ENCODE data around the gene CDYL.

The CDYL gene

DNA sequence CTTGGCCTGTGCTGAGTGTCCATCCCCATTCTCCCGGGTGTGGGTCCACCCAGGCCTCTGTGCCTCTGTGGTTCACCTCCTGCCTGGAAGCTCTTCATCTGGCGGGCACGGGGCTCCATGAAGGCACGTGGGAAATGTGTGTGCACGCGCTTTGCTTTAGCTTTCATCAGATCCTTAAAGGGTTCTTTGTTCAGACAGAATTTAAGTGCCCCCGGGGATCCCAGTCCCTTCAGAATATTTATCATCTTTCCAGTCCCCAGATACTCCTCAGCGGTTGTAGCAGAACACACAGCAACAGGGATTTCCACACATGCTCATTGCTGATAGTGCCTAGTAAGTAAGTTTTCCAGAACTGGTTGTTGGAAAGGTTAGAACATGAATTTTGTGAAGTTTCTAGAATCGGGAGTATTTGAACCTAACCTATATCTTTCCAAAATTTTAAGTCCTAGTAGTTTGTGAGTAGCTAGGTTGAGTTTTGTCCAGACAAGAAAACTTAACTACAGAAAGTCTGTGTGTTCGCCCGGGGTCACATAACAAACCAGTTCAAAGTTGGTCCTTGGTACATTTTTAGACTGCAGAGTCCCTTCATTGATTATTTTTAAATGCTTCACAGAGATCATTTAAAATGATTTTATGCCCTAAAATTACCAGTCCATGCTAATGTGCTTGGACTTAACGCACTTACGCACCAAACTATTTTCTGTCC is 159.9 kb downstream of the CDYL start:
- Mint-ChIP-seq H3K4me3 (no peak overlapping the region), H3K36me3 (peaks cover 2% of the 10 kb centered on the region), H3K27me3 (no peaks in the 10 kb centered on the region), H3K9me3 (no peaks in the 10 kb centered on the region), H3K27ac (no peak overlapping the region), H3K4me1 (peaks cover 30% of the 10 kb centered on the region)
- no peak for DNase-seq
- CTCF ChIA-PET, result interaction anchor here (0.7 kb wide), 1 partner anchor 77 kb away, joined by 3 read pairs; no protein-coding TSS in a partner anchor

DNA sequence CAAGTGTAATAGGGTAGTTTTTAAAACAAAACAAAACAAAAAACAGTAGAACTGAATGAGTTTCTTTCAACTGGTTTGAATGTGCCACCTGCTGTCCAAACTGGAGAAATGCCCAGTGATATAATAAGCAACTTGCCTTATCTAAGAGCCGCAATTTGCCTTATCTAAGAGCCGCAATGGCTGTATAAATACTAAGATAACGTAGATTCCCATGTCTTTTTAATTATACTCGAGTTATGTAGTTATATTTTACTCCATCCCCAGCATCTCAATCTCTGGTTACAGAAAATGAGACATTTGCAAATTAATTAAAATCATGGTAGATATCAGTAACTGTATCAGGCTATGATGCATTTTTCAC is 160.5 kb downstream of the CDYL start:
- no peak for DNase-seq
- Mint-ChIP-seq H3K4me1 (peaks cover 30% of the 10 kb centered on the region), H3K27me3 (no peaks in the 10 kb centered on the region), H3K9me3 (no peaks in the 10 kb centered on the region), H3K27ac (no peak overlapping the region), H3K4me3 (no peak overlapping the region), H3K36me3 (peaks cover 2% of the 10 kb centered on the region)
- CTCF ChIA-PET, result no interaction called here

DNA sequence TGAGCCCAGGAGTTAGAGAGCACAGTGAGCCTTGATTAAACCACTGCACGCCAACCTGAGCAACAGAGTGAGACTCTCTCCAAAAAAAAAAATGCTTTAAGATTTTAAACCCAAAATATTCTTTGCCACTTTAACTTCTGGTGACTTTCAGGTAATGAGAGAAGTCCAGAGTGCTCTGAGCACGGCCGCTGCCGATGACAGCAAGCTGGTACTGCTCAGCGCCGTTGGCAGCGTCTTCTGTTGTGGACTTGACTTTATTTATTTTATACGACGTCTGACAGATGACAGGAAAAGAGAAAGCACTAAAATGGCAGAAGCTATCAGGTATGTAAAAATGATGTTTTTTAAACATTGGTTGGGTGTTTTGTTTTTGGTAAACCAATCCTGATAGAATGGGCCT is 161.2 kb downstream of the CDYL start:
- no peak overlapping the region for H3K4me3 Mint-ChIP-seq
- no peak for DNase-seq
- CTCF ChIA-PET, result no interaction called here
- H3K27ac Mint-ChIP-seq, result no peak overlapping the region
- no peaks in the 10 kb centered on the region for H3K9me3 Mint-ChIP-seq
- peaks cover 37% of the 10 kb centered on the region for H3K4me1 Mint-ChIP-seq
- H3K27me3 Mint-ChIP-seq, result no peaks in the 10 kb centered on the region
- peaks cover 2% of the 10 kb centered on the region for H3K36me3 Mint-ChIP-seq

DNA sequence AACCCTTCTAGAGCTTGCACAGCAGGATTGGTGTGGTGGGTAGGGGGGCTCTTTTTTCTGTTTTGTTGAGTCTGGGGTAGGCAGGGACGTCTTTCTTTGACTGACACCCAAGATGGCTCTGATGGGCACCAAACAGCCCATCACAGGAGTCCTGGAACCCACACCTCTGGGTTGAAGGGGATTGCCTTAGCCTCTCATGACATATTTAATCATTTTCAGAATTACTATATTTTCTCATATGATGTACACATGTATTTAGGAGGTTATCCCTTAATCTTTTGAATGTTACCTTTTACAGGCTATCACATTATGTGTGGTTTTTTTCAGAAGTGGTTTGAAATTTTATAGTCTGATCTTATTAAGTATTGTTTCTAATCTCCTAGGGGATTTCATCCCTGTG is 163.0 kb downstream of the CDYL start:
- Mint-ChIP-seq H3K9me3 (no peaks in the 10 kb centered on the region), H3K27me3 (no peaks in the 10 kb centered on the region), H3K27ac (peak overlapping the region; percentile 31), H3K4me3 (no peak overlapping the region), H3K4me1 (peaks cover 44% of the 10 kb centered on the region), H3K36me3 (peaks cover 2% of the 10 kb centered on the region)
- CTCF ChIA-PET, result no interaction called here
- DNase-seq, result no peak

DNA sequence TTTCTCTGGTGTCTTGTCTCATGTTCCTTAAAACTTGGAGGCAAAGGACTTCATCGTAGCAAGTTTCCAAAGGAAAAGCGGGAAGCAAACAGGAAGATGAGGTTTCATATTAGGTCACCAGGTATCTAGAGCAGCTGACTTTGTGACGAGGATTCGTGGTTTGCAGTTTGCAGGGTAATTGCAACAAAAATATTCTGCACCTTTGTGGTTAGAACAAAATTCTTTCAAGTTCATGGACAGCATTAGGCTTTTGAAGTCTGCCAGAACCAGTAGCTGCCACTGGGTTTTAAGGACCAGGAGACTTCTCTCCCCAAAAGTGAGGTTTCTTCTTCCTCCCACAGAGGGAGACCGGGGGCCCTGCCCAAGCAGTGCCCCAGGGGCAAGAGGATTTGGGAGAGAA is 164.2 kb downstream of the CDYL start:
- Mint-ChIP-seq H3K27me3 (no peaks in the 10 kb centered on the region), H3K4me3 (no peak overlapping the region), H3K36me3 (peaks cover 2% of the 10 kb centered on the region), H3K9me3 (no peaks in the 10 kb centered on the region), H3K4me1 (peaks cover 38% of the 10 kb centered on the region), H3K27ac (no peak overlapping the region)
- CTCF ChIA-PET, result no interaction called here
- no peak for DNase-seq

DNA sequence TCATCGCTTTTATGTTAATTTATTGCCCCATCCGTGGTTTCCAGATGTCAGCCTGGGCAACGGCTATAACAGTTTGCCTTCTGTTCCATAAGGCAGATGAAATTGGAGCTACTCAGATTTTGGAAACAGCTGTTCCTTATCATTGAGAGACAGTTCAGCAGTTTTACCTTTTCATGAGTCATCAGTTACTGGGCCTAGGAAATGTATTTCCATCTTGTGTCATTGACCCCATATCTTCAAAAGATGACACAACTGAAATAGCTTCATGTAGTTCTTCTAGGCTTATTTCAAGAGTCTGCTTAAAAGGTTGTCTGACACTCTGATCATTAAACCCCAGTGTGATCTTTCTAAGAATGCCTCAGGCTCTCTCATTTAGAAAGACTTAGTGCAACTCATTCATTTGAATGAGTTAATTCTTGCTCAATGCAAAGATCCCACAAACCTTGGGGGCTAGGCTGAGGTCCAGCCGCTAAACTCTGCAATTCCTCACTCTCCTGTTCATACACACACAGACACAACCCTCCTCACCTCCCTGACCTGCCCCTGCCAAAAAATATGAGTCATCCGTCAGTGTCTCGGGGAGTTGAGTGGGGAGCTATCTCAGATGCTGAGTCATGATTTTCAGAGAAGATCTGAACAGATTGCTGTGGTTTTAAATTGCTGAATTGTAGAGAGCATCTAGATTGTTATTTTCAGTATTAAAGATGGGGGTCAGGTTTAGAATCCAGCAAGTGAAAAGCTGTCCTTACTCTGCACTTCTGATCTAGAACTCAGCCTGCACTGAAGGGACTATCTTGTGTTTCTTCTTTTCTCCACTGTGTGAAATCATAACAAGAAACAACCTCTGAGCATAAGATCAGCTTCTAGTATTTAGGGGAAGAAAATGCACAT is 165.8 kb downstream of the CDYL start:
- no peaks in the 10 kb centered on the region for H3K9me3 Mint-ChIP-seq
- H3K4me3 Mint-ChIP-seq, result no peak overlapping the region
- peaks cover 28% of the 10 kb centered on the region for H3K4me1 Mint-ChIP-seq
- DNase-seq, result no peak
- no peaks in the 10 kb centered on the region for H3K27me3 Mint-ChIP-seq
- H3K36me3 Mint-ChIP-seq, result peaks cover 2% of the 10 kb centered on the region
- no peak overlapping the region for H3K27ac Mint-ChIP-seq
- CTCF ChIA-PET, result interaction anchor here (1.6 kb wide), 1 partner anchor 21 kb away, joined by 3 read pairs; no protein-coding TSS in a partner anchor

DNA sequence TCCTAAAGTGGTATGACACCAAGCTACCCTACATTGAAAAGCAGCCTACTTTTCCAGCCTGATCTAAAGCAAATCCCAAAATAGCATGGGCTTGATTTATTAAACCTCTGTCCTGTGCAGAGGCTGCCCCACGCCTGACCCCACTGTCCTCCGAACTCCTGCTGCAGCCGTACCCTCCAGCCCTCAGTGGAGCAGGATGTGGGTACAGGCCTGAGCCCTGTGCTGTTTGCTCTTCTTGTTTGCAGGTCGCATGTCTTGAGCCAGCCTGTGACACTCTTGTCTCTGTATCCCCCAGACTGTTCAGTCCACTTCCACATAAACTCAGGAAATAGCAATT is 166.4 kb downstream of the CDYL start:
- Mint-ChIP-seq H3K4me3 (no peak overlapping the region), H3K36me3 (peaks cover under 1% of the 10 kb centered on the region)
- CTCF ChIA-PET, result interaction anchor here (1.6 kb wide), 1 partner anchor 21 kb away, joined by 3 read pairs; no protein-coding TSS in a partner anchor

DNA sequence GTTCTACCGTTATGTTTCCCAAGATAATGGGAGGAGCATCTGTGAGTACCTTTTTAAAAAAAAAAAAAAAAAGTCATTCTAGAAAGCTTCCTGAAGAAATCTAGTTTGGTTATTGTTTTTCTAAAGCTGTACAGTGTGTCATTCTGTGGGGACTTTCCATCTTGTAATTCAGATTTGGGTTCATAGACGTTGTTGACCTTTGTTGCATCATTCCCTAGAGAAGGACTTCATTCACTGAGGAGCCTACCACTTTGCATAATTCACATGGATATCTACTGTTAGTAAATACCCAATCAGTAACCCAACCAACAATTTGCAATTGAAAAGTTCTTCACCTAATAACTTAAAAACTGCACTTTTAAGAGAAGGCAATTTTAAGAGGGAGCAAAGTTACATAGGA is 167.5 kb downstream of the CDYL start:
- Mint-ChIP-seq H3K4me1 (peaks cover 28% of the 10 kb centered on the region), H3K36me3 (no peaks in the 10 kb centered on the region), H3K27ac (no peak overlapping the region), H3K27me3 (no peaks in the 10 kb centered on the region), H3K4me3 (no peak overlapping the region), H3K9me3 (no peaks in the 10 kb centered on the region)
- DNase-seq, result no peak
- CTCF ChIA-PET, result no interaction called here

More for the DNA sequence above, 166.4 kb downstream of the CDYL start:
- no peak for DNase-seq
- Mint-ChIP-seq H3K9me3 (no peaks in the 10 kb centered on the region), H3K4me1 (peaks cover 28% of the 10 kb centered on the region), H3K27ac (peak overlapping the region; percentile 50), H3K27me3 (no peaks in the 10 kb centered on the region)

DNA sequence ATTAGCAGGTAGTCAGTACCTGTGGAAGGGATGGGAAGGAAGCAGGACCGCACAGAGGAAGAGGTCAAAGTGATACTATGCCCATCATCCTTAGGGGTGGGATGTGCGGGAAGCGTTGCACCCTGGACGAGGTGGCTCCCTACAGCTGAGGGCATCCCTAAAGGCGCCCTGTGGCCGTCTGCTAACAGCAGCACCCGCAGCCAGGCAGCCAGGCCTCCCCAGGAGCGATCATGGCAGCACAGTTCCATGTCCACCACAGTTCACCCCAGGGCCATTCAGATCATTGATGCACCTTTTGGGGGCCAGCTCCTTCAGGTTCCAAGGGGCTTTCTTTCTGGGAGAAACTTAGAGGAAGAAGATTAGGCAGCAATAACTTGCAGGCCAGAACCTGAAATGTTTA is 168.1 kb downstream of the CDYL start:
- Mint-ChIP-seq H3K4me3 (no peak overlapping the region), H3K4me1 (peaks cover 28% of the 10 kb centered on the region), H3K27ac (no peak overlapping the region), H3K36me3 (no peaks in the 10 kb centered on the region), H3K9me3 (no peaks in the 10 kb centered on the region), H3K27me3 (no peaks in the 10 kb centered on the region)
- CTCF ChIA-PET, result interaction anchor here (0.9 kb wide), 1 partner anchor 13 kb away, joined by 3 read pairs; no protein-coding TSS in a partner anchor
- no peak for DNase-seq

DNA sequence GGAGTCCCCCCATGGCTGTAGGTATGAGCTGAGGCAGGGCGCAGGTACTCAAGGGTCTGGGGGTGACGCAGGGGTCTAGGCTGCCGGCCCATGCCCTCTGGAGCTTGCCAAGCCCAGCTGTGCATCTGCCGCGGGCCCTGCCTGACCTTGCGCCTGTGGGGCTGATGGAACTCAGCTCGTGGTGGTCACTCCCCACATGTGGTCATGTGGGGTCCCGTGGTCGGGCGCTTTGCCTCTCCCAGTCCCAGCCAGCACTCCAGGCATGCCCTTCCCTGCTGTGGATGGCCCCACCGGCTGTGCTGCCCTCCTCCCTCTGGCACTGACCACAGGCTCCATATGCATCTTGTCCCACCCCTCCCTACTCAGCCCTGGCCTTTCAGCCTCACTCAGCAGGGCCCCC is 170.3 kb downstream of the CDYL start:
- H3K4me3 Mint-ChIP-seq, result no peak overlapping the region

DNA sequence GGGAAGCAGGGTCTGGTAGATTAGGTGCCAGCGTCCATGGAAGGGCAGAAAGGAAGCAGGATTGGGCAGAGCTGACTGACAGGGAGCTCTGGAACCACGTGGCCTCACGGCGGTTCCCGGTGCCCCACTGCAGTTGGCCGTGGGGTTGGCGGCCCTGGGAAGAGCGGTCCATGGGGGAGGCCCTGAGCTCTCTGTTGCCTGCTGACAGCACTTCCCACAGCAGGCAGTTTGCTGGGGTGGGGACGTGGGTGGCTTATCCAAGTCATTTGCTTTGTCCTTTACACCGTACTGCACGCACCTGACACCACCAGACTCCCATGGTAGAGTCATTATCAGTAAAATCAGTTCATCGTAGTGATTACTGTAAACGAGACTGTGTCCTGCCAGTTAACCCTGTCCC is 171.5 kb downstream of the CDYL start:
- Mint-ChIP-seq H3K27ac (no peak overlapping the region), H3K4me1 (peaks cover 3% of the 10 kb centered on the region), H3K4me3 (no peak overlapping the region), H3K9me3 (no peaks in the 10 kb centered on the region), H3K36me3 (peaks cover 4% of the 10 kb centered on the region), H3K27me3 (no peaks in the 10 kb centered on the region)
- DNase-seq, result no peak
- CTCF ChIA-PET, result no interaction called here

More for the DNA sequence above, 170.3 kb downstream of the CDYL start:
- H3K4me1 Mint-ChIP-seq, result peaks cover 14% of the 10 kb centered on the region
- H3K27ac Mint-ChIP-seq, result no peak overlapping the region
- peaks cover 1% of the 10 kb centered on the region for H3K36me3 Mint-ChIP-seq
- H3K9me3 Mint-ChIP-seq, result no peaks in the 10 kb centered on the region
- CTCF ChIA-PET, result no interaction called here
- H3K27me3 Mint-ChIP-seq, result no peaks in the 10 kb centered on the region
- no peak for DNase-seq

DNA sequence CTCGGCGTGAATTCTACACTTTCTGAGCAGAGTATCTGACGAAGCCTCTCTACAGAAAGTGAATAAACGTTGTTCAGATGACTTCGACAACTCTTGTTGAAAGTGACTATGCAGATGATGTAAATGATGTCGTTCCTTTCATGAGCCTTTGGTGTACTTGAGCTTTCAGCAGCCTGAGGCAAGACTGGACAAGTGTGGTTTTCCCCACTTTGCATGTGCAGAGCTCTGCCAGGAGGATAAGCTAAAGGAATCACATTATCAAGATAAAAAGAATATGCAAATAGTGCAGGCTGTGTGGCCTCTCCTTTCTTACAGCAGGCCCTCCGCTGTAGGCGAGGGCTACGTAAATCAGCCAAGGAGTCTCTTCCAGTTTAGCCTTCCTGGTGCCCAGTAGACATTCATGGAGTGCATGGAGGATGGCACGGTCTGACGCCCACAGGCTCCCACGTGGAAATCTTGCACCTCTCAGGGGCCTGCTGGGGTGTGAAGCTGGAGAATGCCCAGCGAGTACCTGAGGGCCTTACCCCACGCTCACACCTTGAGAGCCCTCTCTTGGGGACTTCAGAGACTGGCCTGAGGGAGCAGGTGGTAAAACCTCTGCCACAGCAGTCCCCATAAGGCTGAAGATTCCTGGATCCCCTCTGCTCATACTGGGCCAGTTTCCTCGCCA is 172.7 kb downstream of the CDYL start:
- Mint-ChIP-seq H3K36me3 (peaks cover 10% of the 10 kb centered on the region), H3K27me3 (no peaks in the 10 kb centered on the region), H3K4me1 (no peaks in the 10 kb centered on the region), H3K9me3 (no peaks in the 10 kb centered on the region), H3K27ac (no peak overlapping the region), H3K4me3 (no peak overlapping the region)
- CTCF ChIA-PET, result interaction anchor here (1.2 kb wide), 1 partner anchor 94 kb away, joined by 3 read pairs; no protein-coding TSS in a partner anchor
- DNase-seq, result no peak

DNA sequence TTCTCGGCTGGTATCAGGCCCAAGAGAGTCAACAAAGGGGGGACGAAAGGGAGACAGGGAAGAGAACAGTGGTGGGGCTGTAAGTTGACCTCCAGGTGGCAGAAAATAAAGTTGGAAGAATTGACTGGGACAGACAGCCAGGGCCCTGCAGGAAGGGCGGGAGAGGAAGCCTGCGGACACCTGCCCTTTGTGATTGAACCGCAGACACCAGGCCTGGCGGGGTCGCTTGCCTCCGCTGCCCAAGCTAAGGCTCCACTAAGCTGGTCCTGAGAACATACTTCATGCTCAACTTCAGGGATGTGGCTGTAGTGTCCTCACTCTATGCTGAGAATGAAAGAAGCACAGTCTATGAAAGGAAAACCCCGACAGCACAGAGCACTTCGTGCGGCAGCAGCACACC is 173.9 kb downstream of the CDYL start:
- H3K4me3 Mint-ChIP-seq, result no peak overlapping the region
- peaks cover 12% of the 10 kb centered on the region for H3K36me3 Mint-ChIP-seq
- H3K27me3 Mint-ChIP-seq, result no peaks in the 10 kb centered on the region
- H3K4me1 Mint-ChIP-seq, result no peaks in the 10 kb centered on the region
- no peak for DNase-seq
- H3K9me3 Mint-ChIP-seq, result no peaks in the 10 kb centered on the region
- CTCF ChIA-PET, result no interaction called here
- no peak overlapping the region for H3K27ac Mint-ChIP-seq

DNA sequence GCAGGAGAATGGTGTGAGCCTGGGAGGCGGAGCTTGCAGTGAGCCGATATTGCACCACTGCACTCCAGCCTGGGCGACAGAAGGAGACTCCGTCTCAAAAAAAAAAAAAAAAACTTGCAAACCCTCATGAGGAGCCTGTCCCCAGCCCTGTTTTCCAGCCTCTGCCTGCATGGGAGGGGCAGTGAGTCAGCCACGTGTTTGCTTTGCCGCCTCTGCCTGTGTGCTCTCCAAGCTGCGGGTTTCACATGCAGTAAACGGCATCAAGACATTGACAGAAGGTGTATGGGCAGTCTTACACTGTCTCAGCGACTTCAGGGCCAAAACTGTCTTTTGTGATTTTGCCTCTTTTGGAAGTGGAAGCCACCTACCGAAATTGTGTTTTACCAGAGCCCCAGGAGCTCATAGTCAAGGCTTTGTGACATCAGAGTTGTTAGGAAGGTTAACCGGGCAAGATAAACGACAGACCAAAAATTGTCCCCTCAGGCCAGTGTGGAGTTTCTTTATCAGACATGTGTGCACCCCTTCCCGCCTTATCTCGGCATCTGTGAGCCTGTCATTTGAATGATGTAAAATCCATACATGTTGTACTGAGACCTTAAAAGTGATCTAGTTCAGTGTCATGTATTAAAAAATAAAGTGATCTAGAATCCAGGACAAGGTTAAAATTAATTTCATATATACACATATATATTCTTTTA is 174.8 kb downstream of the CDYL start:
- H3K36me3 Mint-ChIP-seq, result peaks cover 12% of the 10 kb centered on the region
- no peak for DNase-seq
- H3K4me1 Mint-ChIP-seq, result no peaks in the 10 kb centered on the region
- H3K27me3 Mint-ChIP-seq, result no peaks in the 10 kb centered on the region
- CTCF ChIA-PET, result no interaction called here
- no peak overlapping the region for H3K4me3 Mint-ChIP-seq
- no peaks in the 10 kb centered on the region for H3K9me3 Mint-ChIP-seq
- H3K27ac Mint-ChIP-seq, result no peak overlapping the region
